Stomach smooth muscle (tissue), 2 donors: ENCODE results near the gene RAD51B.

Experiments used
- H3K27ac ChIP-seq: one replicate; pipeline ENCODE4 v1.7.0; 2013; ENCODE audit warnings: mild to moderate bottlenecking, low read length, inconsistent platforms
- H3K27me3 ChIP-seq, 2 donors: one replicate each; pipeline ENCODE4 v1.7.0; 2013; ENCODE audit warnings: low read length in 2 of 2; ENCODE audit not compliant: insufficient read depth in 2 of 2, control insufficient read depth in 1 of 2
- H3K36me3 ChIP-seq, 2 donors: one replicate each; pipeline ENCODE4 v1.7.0; 2013; ENCODE audit warnings: low read length in 2 of 2; ENCODE audit not compliant: control insufficient read depth in 2 of 2, insufficient read depth in 2 of 2
- H3K4me1 ChIP-seq: one replicate; pipeline ENCODE4 v1.7.0; 2013; ENCODE audit warnings: low read length; ENCODE audit not compliant: control insufficient read depth, insufficient read depth
- H3K4me3 ChIP-seq, 2 donors: one replicate each; pipeline ENCODE4 v1.7.0; 2013; ENCODE audit warnings: low read length in 2 of 2
- H3K9ac ChIP-seq, 2 donors: one replicate each; pipeline ENCODE4 v1.7.0; 2013; ENCODE audit warnings: low read length in 2 of 2, mild to moderate bottlenecking in 1 of 2
- H3K9me3 ChIP-seq, 2 donors: one replicate each; pipeline ENCODE4 v1.7.0; 2013; ENCODE audit warnings: low read length in 2 of 2; ENCODE audit not compliant: control insufficient read depth in 2 of 2
- donor health status: healthy.
- donor health status: Pancreatic carcinoma.

The RAD51B gene

DNA sequence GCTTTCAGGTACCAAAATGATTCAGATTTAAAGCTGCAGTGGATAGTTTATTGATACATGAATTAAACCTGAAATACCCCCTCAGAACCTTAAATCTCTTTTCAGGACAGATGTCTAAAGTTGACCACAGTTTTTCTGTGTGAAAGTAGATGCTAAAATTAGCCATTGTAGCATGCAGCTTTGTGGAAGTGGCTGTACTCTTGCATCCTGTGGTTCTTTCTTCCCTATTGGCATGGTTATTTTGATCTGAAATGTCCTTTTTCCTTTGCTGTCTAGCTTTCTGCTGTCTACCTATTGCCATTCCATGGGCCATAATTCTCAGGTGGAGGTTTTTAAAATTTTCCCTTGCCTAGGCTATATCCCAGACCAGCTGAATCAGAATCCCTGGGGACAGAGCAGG lies 517.7 kb downstream of the RAD51B start:
- H3K4me1 ChIP-seq = no peaks in the 10 kb centered on the region
- H3K4me3 ChIP-seq = no peak overlapping the region
- H3K27ac ChIP-seq = no peak overlapping the region
- no peaks in the 10 kb centered on the region for H3K9me3 ChIP-seq
- H3K36me3 ChIP-seq = no peaks in the 10 kb centered on the region
- no peak overlapping the region for H3K9ac ChIP-seq
- H3K27me3 ChIP-seq = no peaks in the 10 kb centered on the region

DNA sequence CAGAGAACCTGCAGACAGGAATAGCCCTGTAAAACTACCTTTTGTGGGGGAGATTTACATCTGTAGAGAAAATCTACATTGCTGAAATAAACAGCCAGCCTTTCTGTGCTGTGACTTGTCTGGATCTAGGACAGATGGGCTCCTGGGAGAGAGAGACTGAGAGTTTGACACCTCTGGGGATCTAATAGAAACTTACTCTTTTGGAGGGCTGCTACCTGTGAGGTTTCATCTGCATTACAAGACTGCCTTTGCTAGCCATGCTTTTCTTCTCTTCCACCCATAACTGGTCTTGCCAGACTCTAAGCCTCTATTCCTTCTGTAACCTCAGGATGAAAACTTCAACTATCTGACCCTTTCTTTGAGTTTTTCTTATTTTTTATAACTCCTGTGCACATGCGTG lies 520.7 kb downstream of the RAD51B start:
- no peaks in the 10 kb centered on the region for H3K9me3 ChIP-seq
- no peak overlapping the region for H3K9ac ChIP-seq
- H3K27ac ChIP-seq = no peak overlapping the region
- H3K4me1 ChIP-seq = no peaks in the 10 kb centered on the region
- H3K36me3 ChIP-seq = no peaks in the 10 kb centered on the region
- H3K4me3 ChIP-seq = no peak overlapping the region
- no peaks in the 10 kb centered on the region for H3K27me3 ChIP-seq

DNA sequence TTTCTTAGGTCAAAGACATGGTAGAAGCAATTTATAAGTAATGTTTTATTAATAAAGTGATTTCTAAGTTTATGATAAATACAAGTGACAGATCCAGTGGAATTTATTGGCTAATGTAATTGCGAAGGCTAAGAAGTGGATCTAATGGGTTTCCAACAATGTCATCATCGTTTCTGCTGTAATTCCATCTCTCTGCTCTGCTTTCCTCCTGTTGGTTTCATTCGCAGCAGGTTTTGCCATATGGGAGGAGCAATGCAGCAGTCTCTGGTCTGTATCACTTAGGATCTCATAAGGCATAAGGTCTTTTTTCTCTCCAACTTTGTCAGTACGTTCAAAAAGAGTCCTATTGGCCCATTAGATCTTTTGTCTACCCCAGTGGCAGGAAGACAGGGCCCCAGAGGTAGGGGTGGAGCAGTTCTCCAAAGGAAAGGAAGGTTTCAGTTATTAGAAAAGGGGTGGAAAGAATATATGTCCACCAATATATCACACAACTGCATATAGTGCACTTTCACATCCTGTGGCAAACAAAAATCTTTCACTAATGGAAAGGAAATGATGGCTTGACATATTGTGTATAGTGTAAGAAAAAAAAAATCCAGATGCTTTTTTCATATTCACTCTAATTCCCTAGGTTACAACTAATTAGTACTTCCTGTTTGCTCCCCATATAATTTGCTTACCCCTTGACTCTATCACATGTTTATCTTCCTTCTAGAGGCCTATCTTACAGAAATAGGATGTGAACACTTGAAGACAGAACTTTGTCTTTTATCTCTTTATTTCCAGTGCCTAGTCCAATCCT lies 522.0 kb downstream of the RAD51B start:
- Histone ChIP-seq H3K27me3 (no peaks in the 10 kb centered on the region), H3K9ac (no peak overlapping the region), H3K9me3 (no peaks in the 10 kb centered on the region), H3K27ac (no peak overlapping the region), H3K4me3 (no peak overlapping the region), H3K36me3 (no peaks in the 10 kb centered on the region), H3K4me1 (peaks cover 6% of the 10 kb centered on the region)

DNA sequence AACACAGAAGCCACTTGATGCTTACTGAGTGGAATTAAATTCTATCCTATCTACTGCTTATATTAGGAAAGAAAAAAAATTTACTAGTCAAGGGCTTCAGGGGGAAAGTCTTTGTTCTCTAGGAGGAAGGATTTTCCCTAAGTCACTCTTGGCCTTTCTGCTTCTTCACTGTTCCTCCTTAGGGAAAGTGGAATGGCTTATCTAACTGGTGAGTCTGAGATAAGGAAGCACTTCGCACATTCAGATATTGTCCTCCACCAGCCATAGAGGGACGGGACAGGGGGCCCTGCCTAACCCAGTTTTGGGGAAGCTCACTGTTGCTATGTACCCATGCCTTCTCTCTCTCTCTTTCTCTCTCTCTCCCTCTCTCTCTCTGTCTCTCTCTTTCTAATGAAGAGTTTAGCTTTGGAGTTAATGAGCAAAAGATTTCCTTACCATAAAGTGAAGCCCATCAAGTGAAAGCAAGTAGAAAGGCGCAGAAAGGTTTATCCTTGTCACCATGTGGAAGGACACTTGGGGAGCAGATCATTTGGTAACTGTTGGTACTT lies 522.7 kb downstream of the RAD51B start:
- no peak overlapping the region for H3K27ac ChIP-seq
- no peaks in the 10 kb centered on the region for H3K36me3 ChIP-seq
- H3K4me1 ChIP-seq = peaks cover 10% of the 10 kb centered on the region
- H3K27me3 ChIP-seq = no peaks in the 10 kb centered on the region
- H3K4me3 ChIP-seq = no peak overlapping the region
- H3K9me3 ChIP-seq = no peaks in the 10 kb centered on the region
- no peak overlapping the region for H3K9ac ChIP-seq

DNA sequence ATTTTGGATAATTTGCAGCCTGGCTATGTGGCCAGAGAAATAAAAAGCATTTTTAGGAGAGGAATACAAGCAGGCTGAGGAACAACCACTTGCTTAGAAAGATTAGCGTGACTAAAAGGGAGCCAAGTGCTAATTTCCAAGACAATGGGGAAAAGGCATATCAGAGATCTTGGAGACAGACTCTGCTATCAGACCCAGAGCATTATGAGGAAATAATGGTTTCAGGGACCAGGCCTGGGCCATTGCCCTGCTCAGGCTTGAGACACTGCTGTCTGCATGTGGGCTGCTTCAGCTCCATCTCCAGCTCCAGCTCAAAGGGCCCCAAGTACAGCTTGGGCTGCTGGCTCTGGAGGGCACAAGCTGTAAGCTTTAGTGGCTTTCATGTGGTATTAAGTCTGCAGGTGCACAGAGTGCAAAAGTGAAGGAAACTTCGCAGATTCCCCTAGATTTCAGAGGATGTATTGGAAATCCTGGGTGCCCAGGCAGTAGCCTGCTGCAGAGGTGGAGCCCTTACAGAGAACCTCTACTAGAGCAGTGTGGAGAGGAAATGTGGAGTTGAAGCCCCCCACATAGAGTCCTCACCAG lies 524.0 kb downstream of the RAD51B start:
- peaks cover 10% of the 10 kb centered on the region for H3K4me1 ChIP-seq
- no peak overlapping the region for H3K9ac ChIP-seq
- no peaks in the 10 kb centered on the region for H3K36me3 ChIP-seq
- H3K27me3 ChIP-seq = no peaks in the 10 kb centered on the region
- H3K9me3 ChIP-seq = no peaks in the 10 kb centered on the region
- no peak overlapping the region for H3K4me3 ChIP-seq
- no peak overlapping the region for H3K27ac ChIP-seq

DNA sequence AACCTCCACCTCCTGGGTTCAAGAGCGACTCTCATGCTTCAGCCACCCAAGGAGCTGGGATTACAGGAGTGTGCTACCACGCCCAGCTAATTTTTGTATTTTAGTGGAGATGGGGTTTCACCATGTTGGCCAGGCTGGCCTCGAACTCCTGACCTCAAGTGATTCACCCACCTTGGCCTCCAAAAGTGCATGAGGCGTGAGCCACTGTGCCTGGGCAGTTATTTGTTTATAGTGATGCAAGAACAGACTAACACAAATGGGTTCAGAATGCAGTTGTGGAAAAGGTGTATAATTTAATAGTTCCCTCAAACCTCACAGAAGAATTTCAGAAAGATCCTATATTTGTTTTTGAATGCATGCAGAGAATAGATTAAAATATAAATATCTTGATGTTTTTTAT lies 526.2 kb downstream of the RAD51B start:
- no peaks in the 10 kb centered on the region for H3K27me3 ChIP-seq
- no peak overlapping the region for H3K9ac ChIP-seq
- no peak overlapping the region for H3K4me3 ChIP-seq
- peaks cover 20% of the 10 kb centered on the region for H3K4me1 ChIP-seq
- peaks cover 0 to 1% of the 10 kb centered on the region in 2 donors for H3K9me3 ChIP-seq
- H3K27ac ChIP-seq = no peak overlapping the region
- H3K36me3 ChIP-seq = no peaks in the 10 kb centered on the region

DNA sequence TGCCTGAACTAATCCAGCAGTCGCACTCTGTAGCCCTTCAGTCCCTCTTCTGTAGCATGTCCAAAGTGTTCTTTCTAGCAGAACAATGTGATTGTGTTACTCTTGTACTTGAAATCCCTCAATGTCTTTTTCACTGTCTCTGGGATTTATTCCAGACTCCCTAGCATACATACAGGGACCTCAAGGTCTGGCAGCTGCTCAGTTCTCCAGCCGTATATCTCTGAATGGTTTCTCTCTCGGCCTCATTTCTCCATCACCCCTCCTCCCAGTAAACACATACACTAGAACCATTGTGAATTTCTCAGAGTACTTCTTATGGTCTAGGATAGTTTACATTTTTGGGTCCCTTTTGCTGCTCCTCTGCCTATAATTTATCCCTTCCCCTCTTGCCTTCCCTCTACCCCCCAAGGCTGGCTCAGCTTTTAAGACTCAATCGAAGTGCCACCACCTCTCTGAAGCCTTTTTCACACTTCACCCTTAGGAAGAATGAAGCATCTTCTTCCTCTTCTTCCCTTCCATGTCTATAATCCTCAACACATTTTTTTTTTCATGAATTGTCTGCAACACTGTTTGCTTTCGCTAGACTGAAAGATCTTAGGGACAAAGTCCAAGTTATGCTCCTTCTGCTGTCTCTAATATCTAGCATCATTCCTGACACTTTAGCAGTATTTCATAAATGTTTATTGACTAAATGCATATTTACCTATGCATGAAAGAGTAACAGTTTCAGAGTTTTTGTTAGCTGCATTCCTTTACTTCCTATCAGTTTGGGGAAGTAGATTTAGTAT lies 527.2 kb downstream of the RAD51B start:
- Histone ChIP-seq H3K9ac (peak overlapping the region in 1 of 2 donors; percentile 6), H3K36me3 (no peaks in the 10 kb centered on the region), H3K9me3 (peaks cover 0 to 2% of the 10 kb centered on the region in 2 donors), H3K4me1 (peaks cover 20% of the 10 kb centered on the region), H3K27me3 (no peaks in the 10 kb centered on the region), H3K27ac (peak overlapping the region; percentile 62), H3K4me3 (peak overlapping the region in 1 of 2 donors; percentile 3)

DNA sequence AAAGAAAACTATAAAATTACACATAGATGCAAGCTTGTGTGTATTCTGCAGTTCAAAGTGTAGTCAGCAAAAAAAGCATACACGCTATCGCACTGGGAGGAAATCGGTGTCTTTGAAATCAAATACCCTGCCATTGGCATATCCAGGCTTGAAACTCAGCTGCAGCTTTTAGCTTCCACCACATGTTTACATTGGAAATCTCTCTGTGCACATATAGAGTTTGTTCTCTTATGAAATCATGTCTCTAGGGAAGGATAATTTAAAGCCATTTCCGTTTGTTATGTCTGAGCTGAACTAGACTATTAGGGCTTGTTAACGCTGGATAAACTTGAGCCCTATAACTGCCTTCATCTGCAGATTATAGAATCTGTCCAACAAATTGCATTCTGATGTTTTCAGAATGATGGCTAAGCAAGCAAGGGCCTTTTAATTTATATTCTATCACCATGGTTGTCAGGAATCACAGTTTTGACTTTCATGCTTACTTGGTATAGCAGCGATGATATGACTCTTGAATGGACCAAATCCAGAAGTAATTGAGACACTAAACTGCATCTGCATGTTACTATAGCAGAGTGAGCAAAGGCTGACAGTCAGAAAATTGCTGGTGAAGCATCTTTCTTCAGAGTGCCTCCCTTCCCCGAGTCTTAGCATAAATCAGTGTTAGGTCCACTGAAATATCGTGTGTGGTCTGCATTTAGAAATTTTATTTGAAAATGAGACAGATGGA lies 530.5 kb downstream of the RAD51B start:
- H3K9me3 ChIP-seq = peaks cover 0 to 2% of the 10 kb centered on the region in 2 donors
- H3K27me3 ChIP-seq = no peaks in the 10 kb centered on the region
- H3K27ac ChIP-seq = no peak overlapping the region
- H3K9ac ChIP-seq = no peak overlapping the region
- no peaks in the 10 kb centered on the region for H3K36me3 ChIP-seq
- peaks cover 20% of the 10 kb centered on the region for H3K4me1 ChIP-seq
- no peak overlapping the region for H3K4me3 ChIP-seq

DNA sequence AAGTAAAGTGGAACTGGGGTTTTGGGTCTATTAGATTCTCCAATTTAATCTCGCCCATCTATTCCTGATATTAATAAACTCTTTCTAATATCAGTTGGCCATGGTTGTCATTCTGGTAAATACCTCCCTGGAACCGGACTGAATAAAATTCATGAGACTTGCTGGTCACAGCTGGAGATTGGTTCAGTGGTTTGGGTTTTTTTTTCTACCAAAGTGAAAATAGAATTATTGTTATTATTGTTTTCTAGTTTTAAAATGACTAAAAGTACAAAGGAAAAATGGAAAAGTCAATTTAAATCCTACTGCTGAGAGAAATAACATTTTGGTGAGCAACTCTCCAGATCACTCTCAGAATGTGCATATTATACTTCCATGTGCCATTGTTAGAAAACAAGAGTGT lies 535.8 kb downstream of the RAD51B start:
- Histone ChIP-seq H3K27me3 (no peaks in the 10 kb centered on the region), H3K4me1 (peaks cover 16% of the 10 kb centered on the region), H3K4me3 (no peak overlapping the region), H3K9me3 (peaks cover 0 to 2% of the 10 kb centered on the region in 2 donors), H3K27ac (no peak overlapping the region), H3K9ac (no peak overlapping the region), H3K36me3 (no peaks in the 10 kb centered on the region)

DNA sequence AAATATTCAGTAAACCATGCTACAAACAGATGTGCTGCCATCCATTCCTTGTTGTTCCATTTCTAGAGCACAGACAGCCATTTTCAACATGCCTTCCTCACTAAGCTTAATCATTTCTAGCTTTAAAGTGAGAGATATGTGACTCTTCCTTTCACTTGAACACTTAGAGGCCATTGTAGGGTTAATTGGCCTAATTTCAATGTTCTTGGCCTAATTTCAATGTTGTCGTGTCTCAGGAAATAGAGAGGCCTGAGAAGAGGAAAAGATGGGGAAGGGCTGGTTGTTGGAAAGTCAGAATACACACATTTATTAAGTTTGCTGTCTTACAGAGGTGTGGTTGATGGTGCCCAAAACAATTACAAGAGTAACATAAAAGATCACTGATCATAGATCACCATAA lies 538.2 kb downstream of the RAD51B start:
- peaks cover 18% of the 10 kb centered on the region for H3K4me1 ChIP-seq
- H3K27ac ChIP-seq = no peak overlapping the region
- H3K27me3 ChIP-seq = no peaks in the 10 kb centered on the region
- no peak overlapping the region for H3K9ac ChIP-seq
- H3K9me3 ChIP-seq = no peaks in the 10 kb centered on the region
- no peak overlapping the region for H3K4me3 ChIP-seq
- H3K36me3 ChIP-seq = no peaks in the 10 kb centered on the region
